Adipocyte (in vitro differentiated cells): ENCODE measurements around the gene BOLA1.

ENCODE experiments used
- DNase-seq: peaks from one replicate; pipeline ENCODE4 v3.0.0-alpha.2; 2015; ENCODE audit warnings: low read depth
- H3K27me3 ChIP-seq: replicated peaks from 2 replicates; pipeline ENCODE4 v1.7.0; 2013; ENCODE audit warnings: mild to moderate bottlenecking, low read length, moderate library complexity; ENCODE audit not compliant: control insufficient read depth, insufficient read depth
- H3K36me3 ChIP-seq: 2 replicates; pipeline ENCODE4 v1.7.0; 2013; ENCODE audit warnings: low read length, mild to moderate bottlenecking, moderate library complexity; ENCODE audit not compliant: control insufficient read depth, insufficient read depth, severe bottlenecking
- H3K4me1 ChIP-seq: 2 replicates; pipeline ENCODE4 v1.7.0; 2013; ENCODE audit warnings: mild to moderate bottlenecking, low read length, moderate library complexity; ENCODE audit not compliant: control insufficient read depth, insufficient read depth
- H3K4me3 ChIP-seq: 2 replicates; pipeline ENCODE4 v1.7.0; 2013; ENCODE audit warnings: mild to moderate bottlenecking, low read length, moderate library complexity
- H3K9ac ChIP-seq: 2 replicates; pipeline ENCODE4 v1.7.0; 2013; ENCODE audit warnings: mild to moderate bottlenecking, low read length, moderate library complexity
- H3K9me3 ChIP-seq: 2 replicates; pipeline ENCODE4 v1.7.0; 2013; ENCODE audit warnings: mild to moderate bottlenecking, low read length, moderate library complexity; ENCODE audit not compliant: control insufficient read depth

Gene BOLA1

DNA sequence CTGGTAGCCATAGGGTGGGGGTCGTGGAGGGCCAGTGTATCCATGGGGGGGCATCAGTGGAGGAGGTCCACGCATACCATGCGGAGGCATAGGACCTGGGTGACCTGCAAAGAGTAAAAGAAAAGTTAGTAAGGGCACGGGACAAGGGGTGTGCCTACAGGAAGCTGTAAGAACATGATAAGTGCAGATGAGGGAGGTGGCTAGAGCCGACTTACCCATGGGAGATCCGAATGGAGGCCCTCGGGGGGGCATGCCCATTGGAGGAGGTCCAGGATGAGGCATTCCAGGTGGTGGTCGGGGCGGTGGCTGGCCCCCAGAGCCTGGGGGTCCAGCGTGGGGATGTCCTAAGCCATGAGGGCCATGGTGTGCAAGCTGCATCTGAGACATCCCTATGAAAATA, 24.3 kb downstream of the BOLA1 start:
- Histone ChIP-seq H3K4me1 (peaks cover 31% of the 10 kb centered on the region), H3K27me3 (peaks cover under 1% of the 10 kb centered on the region), H3K9me3 (no peaks in the 10 kb centered on the region), H3K4me3 (no peak overlapping the region), H3K36me3 (peaks cover 45% of the 10 kb centered on the region), H3K9ac (no peak overlapping the region)
- no peak for DNase-seq

DNA sequence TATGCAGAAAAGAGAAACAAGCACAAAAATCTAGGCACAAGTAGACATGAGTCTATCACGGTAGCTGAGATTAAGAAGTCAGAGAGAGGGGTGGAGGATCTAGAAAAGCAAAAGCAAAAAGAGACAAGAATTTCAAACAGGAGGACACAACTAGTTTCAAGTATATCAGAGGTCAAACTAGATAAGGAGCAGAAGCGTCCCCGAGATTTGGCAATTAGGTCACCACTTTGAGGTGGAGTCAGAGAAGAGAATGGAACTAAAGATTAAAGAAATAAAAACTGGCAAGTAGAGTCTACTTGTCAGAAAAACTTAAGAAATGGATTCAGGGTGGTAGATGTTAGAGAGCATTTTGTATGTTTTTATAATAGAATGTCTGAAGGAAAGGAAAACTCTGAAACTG, 26.0 kb downstream of the BOLA1 start:
- H3K9me3 ChIP-seq, result no peaks in the 10 kb centered on the region
- no peaks in the 10 kb centered on the region for H3K27me3 ChIP-seq
- H3K9ac ChIP-seq, result peak overlapping the region; percentile 37
- no peak for DNase-seq
- H3K4me3 ChIP-seq, result peak overlapping the region; percentile 95
- peaks cover 45% of the 10 kb centered on the region for H3K36me3 ChIP-seq
- H3K4me1 ChIP-seq, result peaks cover 32% of the 10 kb centered on the region

DNA sequence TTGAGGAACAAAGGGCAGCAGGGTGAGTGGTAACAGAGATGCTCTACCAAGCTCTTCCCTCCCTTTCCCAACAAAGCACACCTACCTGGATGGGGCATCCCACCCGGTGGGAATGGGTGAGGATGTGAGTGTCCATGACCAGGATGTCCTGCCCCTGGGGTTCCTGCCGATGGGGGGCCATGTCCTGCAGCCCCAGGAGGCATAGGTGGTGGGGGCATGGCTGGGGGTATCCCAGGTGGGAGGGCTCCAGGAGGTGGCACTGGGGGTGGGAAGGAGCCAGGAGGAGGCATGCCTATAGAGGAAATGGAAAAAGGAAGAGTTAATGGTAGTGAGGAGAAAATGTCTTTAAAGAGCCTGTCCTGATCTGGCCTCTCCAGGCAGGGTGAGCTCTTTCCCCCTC, 26.4 kb downstream of the BOLA1 start:
- Histone ChIP-seq H3K9me3 (no peaks in the 10 kb centered on the region), H3K9ac (peak overlapping the region; percentile 37), H3K4me3 (peak overlapping the region; percentile 95), H3K36me3 (peaks cover 45% of the 10 kb centered on the region), H3K27me3 (no peaks in the 10 kb centered on the region), H3K4me1 (peaks cover 32% of the 10 kb centered on the region)
- DNase-seq, result no peak

DNA sequence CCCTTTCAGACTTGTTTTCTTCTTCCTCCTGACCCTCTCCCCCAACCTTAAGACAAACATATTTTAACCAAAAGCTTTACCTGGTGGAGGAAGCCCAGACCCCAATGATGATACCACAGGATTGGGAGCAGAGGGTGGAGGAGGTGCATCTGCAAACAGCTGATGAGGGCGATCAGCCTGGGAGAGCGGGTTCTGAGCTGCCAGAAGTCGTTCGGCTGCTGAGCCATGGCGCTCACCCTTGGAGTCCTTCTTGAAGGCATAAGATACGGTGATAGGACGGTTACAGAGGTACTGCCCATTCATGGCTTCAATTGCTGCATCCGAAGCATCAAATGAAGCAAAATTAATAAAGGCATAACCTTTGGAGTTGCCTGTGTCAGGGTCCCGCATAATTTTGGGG, 26.9 kb downstream of the BOLA1 start:
- H3K4me1 ChIP-seq, result peaks cover 32% of the 10 kb centered on the region
- no peak for DNase-seq
- H3K9me3 ChIP-seq, result no peaks in the 10 kb centered on the region
- no peaks in the 10 kb centered on the region for H3K27me3 ChIP-seq
- peaks cover 45% of the 10 kb centered on the region for H3K36me3 ChIP-seq
- H3K4me3 ChIP-seq, result peak overlapping the region; percentile 95
- H3K9ac ChIP-seq, result peak overlapping the region; percentile 97

DNA sequence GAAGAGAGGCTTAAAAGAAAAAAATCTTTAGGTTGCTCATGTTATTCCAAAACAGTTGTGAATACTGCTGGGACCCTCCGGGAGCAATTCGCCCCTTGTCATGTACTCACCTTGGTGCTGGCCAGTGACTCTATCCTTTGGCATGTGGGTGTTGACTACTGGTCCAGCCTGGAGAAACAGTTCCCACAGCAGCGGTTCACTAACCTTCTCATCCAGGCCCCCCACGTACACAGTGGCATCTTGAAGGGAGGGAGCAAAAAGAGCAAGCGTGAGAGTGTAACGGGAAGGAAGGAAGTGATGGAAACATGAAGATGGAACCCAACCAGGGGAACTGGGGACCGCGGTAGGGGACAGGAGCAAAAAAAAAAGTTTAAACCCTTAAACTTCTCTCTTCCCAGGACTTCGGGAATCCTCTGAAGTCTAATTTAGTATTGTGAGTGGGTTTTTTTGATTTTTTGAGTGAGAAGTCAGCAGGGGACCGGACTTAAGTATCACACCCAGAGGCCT, 27.7 kb downstream of the BOLA1 start:
- H3K4me3 ChIP-seq, result peak overlapping the region; percentile 95
- peak; percentile 28 for DNase-seq
- H3K36me3 ChIP-seq, result peaks cover 45% of the 10 kb centered on the region
- H3K9ac ChIP-seq, result peak overlapping the region; percentile 97
- no peaks in the 10 kb centered on the region for H3K9me3 ChIP-seq
- peaks cover 32% of the 10 kb centered on the region for H3K4me1 ChIP-seq
- H3K27me3 ChIP-seq, result no peaks in the 10 kb centered on the region

GRCh38 chr1:149927563-149928400, 28.4 kb downstream of the BOLA1 start, which contains the start of gene SF3B4:
Gene SF3B4, minus strand, starts transcription at chr1:149927803. Its CDS starts 44 bp downstream, at chr1:149927759.
- peak within 1 kb of the TSS; percentile 95 for H3K4me3 ChIP-seq
- H3K27me3 ChIP-seq, result no peaks in the 10 kb centered on the region
- peak; percentile 98 for DNase-seq
- no peaks in the 10 kb centered on the region for H3K9me3 ChIP-seq
- peaks cover 40% of the 10 kb centered on the region for H3K36me3 ChIP-seq
- peak within 1 kb of the TSS; percentile 97 for H3K9ac ChIP-seq
- peaks cover 32% of the 10 kb centered on the region for H3K4me1 ChIP-seq

- Histone ChIP-seq H3K36me3 (peaks cover 34% of the 10 kb centered on the region), H3K9me3 (no peaks in the 10 kb centered on the region), H3K27me3 (no peaks in the 10 kb centered on the region), H3K9ac (peak overlapping the region; percentile 97), H3K4me3 (peak overlapping the region; percentile 95), H3K4me1 (peaks cover 32% of the 10 kb centered on the region)
- DNase-seq, result no peak
These were observed 29.0 kb downstream of the BOLA1 start for GRCh38 chr1:149928401-149928724.

DNA sequence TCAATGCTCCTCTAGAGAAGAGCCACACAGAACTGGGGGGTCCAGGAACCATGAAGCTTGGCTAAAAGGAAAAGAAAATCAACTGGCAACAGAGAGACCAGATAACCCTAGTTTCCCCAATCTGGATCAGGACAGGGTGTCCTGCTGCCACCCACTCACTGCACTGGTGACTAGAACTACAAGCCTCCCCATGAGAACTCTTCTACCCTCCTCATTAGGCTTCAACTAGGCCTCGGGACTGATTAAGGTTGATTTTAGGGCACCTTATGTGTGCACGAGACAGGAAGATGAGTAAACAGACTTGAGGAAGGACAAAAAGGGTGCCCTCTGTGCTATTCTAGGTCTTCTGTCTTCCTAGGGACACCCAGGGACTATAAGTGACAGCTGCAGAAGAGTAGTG, 30.5 kb downstream of the BOLA1 start:
- no peak overlapping the region for H3K4me3 ChIP-seq
- no peaks in the 10 kb centered on the region for H3K9me3 ChIP-seq

GRCh38 chr1:149931212-149931790, 31.9 kb downstream of the BOLA1 start:
- no peaks in the 10 kb centered on the region for H3K27me3 ChIP-seq
- no peak overlapping the region for H3K4me3 ChIP-seq
- DNase-seq, result no peak
- H3K36me3 ChIP-seq, result peaks cover 5% of the 10 kb centered on the region
- no peak overlapping the region for H3K9ac ChIP-seq
- peaks cover 20% of the 10 kb centered on the region for H3K4me1 ChIP-seq
- H3K9me3 ChIP-seq, result no peaks in the 10 kb centered on the region

More for the DNA sequence above, 30.5 kb downstream of the BOLA1 start:
- H3K27me3 ChIP-seq, result no peaks in the 10 kb centered on the region
- DNase-seq, result no peak
- H3K4me1 ChIP-seq, result peaks cover 27% of the 10 kb centered on the region
- H3K36me3 ChIP-seq, result peaks cover 19% of the 10 kb centered on the region
- no peak overlapping the region for H3K9ac ChIP-seq

GRCh38 chr1:149932474-149932873, 33.1 kb downstream of the BOLA1 start:
- no peaks in the 10 kb centered on the region for H3K36me3 ChIP-seq
- no peak overlapping the region for H3K4me3 ChIP-seq
- no peak overlapping the region for H3K9ac ChIP-seq
- no peaks in the 10 kb centered on the region for H3K27me3 ChIP-seq
- no peak for DNase-seq
- H3K9me3 ChIP-seq, result no peaks in the 10 kb centered on the region
- peaks cover 26% of the 10 kb centered on the region for H3K4me1 ChIP-seq

DNA sequence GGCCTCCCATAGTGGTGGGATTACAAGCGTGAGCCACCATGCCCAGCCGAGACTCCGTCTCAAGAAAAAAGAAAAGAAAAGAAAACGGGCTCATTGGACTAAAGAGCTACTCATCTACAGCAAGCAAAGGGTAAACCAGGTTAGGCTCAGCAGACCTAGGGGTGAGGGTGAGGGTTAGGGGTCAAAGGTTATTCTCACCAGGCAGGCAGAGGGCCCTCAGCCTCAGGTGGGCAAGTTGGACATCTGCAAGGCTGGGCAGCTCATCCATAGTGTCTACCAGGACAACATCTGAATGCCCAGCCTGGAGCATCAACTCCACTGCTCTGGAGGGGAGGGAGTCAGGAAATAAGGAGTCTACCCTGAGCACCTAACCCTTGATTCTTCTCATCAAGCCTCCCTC, 33.8 kb downstream of the BOLA1 start:
- no peaks in the 10 kb centered on the region for H3K27me3 ChIP-seq
- no peaks in the 10 kb centered on the region for H3K9me3 ChIP-seq
- H3K36me3 ChIP-seq, result no peaks in the 10 kb centered on the region
- peaks cover 32% of the 10 kb centered on the region for H3K4me1 ChIP-seq
- H3K9ac ChIP-seq, result no peak overlapping the region
- DNase-seq, result no peak
- H3K4me3 ChIP-seq, result no peak overlapping the region
